ENCODE results near the gene KRTAP3-2. TPM values are rescaled to one million over a fixed set of nuclear protein-coding genes. Genes with fewer than 3 reads are reported as not detected.
"Not testable (repeated sequence)": the region's sequence is repeated elsewhere in the genome, so short reads cannot be mapped to it uniquely, and the experiment has no call there.

Gene KRTAP3-2
- total RNA-seq (not detected), polyA plus RNA-seq (not detected)
- long read RNA-seq, donor 1 = 0 reads
- long read RNA-seq, donor 2 = 0 reads
- long read RNA-seq, donor 3 = 0 reads

DNA sequence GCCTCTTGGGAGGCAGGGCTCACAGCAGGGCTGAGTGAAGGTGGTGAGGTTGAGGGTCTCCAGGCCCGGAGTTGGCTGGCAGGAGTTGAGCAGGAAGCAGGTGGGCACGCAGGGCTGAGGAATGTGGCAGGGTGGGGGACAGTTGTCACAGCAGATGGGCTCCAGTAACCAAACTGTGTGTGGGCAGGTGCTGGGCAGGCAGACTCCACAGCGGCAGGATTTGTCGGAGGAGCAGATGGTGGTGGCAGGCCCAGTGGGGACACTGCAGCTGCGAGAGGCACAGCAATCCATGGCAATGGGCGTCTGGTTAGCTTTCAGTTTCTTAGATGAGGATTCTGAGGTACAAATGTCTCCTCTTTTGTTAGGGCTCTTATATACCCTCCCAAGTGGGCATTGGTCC lies at the start of gene KRTAP3-2:
KRTAP3-2 (minus strand) TSS at position 344 of the 400 bp plus-strand sequence; CDS start at position 291, 53 bp downstream.
- intact Hi-C loops (cut with DNase I); DNase-seq; H3K4me3 ChIP-seq; H3K4me1 ChIP-seq; H3K36me3 ChIP-seq; H3K9me3 ChIP-seq; ATAC-seq; H3K27ac ChIP-seq: not testable (repeated sequence)
- H3K27me3 ChIP-seq = peaks cover 0 to 54% (median 34%) of the 10 kb centered on the region in 7 donors
- WGBS, 2 donors = 69 to 78% methylated on average over 6 of the region's 6 CpGs

DNA sequence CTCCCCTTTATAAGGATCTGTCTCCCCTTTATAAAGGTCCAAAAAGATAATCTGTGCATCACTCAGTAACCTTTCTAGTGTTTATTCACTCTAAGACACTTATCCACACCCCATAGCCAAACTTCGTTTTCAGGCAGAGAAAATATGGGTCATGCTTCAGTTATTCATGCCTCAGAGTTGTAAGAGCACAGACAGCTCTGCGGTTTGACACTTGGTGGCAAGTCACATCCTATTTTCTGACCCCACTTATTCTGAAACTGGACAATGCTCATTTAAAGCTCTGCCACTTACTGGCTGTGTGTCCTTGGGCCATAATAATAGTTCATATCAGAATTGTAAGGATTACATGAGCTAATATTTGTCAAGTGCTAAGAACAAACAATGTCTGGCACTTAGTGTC lies 49.4 kb upstream of the KRTAP3-2 start:
- intact Hi-C loops (cut with DNase I) = no loop called here
- H3K4me1 ChIP-seq = no peaks in the 10 kb centered on the region
- DNase-seq (no peak), ATAC-seq (no peak)
- WGBS, 2 donors = 42 to 65% methylated on average over 2 of the region's 2 CpGs
- H3K36me3 ChIP-seq = no peaks in the 10 kb centered on the region
- no peak overlapping the region for H3K27ac ChIP-seq
- peaks cover 0 to 51% (median 29%) of the 10 kb centered on the region in 7 donors for H3K27me3 ChIP-seq
- H3K4me3 ChIP-seq = no peak overlapping the region
- peaks cover 0 to 12% (median 0%) of the 10 kb centered on the region in 11 donors for H3K9me3 ChIP-seq
- TF ChIP-seq, protein P1, sequence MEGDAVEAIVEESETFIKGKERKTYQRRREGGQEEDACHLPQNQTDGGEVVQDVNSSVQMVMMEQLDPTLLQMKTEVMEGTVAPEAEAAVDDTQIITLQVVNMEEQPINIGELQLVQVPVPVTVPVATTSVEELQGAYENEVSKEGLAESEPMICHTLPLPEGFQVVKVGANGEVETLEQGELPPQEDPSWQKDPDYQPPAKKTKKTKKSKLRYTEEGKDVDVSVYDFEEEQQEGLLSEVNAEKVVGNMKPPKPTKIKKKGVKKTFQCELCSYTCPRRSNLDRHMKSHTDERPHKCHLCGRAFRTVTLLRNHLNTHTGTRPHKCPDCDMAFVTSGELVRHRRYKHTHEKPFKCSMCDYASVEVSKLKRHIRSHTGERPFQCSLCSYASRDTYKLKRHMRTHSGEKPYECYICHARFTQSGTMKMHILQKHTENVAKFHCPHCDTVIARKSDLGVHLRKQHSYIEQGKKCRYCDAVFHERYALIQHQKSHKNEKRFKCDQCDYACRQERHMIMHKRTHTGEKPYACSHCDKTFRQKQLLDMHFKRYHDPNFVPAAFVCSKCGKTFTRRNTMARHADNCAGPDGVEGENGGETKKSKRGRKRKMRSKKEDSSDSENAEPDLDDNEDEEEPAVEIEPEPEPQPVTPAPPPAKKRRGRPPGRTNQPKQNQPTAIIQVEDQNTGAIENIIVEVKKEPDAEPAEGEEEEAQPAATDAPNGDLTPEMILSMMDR (IDR thresholded peaks at IDR 0.05) = no peak

DNA sequence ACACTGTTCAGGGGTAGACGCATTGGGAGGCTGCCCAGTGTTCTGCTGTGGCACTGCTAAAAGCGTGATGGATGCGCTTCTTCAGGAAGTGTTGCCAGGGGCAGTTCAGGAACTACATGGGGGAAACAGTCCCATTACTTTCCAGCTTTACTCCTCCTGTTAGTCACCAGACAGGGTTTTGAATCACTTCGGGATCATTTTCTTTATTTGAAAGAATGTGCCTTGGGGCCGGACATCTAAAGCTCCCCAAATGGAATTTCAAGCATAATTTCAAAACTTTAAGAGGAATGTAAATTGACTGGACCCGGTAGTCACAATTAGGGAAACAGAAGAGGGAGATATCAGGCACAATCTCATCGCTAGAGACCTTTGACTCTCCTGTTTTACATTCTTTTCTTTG lies 48.7 kb upstream of the KRTAP3-2 start:
- Histone ChIP-seq H3K36me3 (no peaks in the 10 kb centered on the region), H3K4me3 (no peak overlapping the region), H3K9me3 (peaks cover 0 to 8% (median 0%) of the 10 kb centered on the region in 11 donors), H3K4me1 (no peaks in the 10 kb centered on the region), H3K27ac (no peak overlapping the region), H3K27me3 (peaks cover 0 to 49% (median 29%) of the 10 kb centered on the region in 7 donors)
- DNase-seq (no peak), ATAC-seq (no peak)
- TF ChIP-seq, protein P1 (IDR thresholded peaks at IDR 0.05) = no peak
- 70 to 72% methylated on average over 7 of the region's 7 CpGs for WGBS, 2 donors
- intact Hi-C loops (cut with DNase I) = no loop called here

DNA sequence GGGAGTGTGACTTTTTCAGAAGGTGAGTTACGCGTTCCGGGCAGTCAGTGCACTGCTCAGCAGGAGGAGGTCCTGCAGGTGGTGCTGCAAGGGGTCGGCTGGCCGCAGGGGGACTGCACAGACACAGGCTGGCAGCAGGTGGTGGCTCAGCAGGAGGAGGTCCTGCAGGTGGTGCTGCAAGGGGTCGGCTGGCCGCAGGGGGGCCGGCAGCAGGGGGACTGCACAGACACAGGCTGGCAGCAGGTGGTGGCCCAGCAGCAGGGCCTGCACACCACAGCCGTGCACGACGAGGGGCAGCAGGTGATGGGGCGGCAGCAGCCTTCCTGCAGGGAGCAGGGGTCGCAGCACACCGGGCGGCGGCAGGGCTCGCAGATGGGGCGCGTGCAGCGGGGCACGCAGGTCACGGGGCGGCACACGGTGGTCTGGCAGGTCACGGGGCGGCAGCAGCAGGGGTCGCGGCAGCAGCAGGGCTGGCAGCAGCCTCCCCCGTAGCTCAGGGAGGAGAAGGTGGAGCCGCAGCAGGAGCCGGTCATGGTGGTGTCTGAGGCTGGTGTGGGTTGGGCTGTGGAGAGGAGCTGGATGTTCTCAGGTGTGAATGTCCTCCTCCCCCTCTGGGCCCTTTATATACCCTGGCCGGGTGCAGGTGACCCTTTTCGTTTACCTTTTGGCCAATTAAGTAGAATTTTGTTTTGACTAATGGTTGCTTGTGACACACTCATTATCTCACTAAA lies 47.2 kb upstream of the KRTAP3-2 start, which contains the start of gene KRTAP2-1:
KRTAP2-1 (minus strand) TSS at position 582 of the 731 bp plus-strand sequence; CDS start at position 533, 49 bp downstream.
- H3K4me3 ChIP-seq; ATAC-seq; H3K4me1 ChIP-seq; H3K36me3 ChIP-seq; H3K27ac ChIP-seq; intact Hi-C loops (cut with DNase I); DNase-seq: not testable (repeated sequence)
- Histone ChIP-seq H3K27me3 (peaks cover 0 to 49% (median 29%) of the 10 kb centered on the region in 7 donors), H3K9me3 (peaks cover 0 to 11% (median 0%) of the 10 kb centered on the region in 11 donors)
- WGBS, 2 donors = 27 to 39% methylated on average over 10 of the region's 33 CpGs

DNA sequence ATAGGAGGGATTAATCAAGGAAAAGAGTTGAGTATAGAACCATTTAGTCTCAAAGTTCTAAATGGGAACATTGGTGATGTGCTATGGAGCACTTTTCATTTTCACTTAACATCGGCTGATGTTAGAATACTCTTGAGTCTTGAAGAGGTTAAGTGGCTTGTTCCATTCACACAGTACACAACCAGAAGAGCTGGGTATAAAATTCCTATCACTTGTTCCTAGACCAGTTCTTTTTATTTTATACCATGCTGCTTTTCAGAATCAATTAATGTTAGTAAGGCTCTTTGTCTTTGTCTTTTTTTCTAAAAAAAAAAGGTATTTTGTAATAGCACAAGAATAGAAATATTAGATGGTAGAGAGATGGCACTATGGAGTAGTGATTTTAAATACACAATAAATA lies 43.2 kb upstream of the KRTAP3-2 start:
- WGBS, 2 donors = 98 to 100% methylated on average over 1 of the region's 1 CpG
- TF ChIP-seq, protein P1 (IDR thresholded peaks at IDR 0.05) = no peak
- Histone ChIP-seq H3K27ac (no peak overlapping the region), H3K9me3 (peaks cover 0 to 11% (median 0%) of the 10 kb centered on the region in 11 donors), H3K4me3 (no peak overlapping the region), H3K27me3 (peaks cover 0 to 22% (median 15%) of the 10 kb centered on the region in 7 donors), H3K36me3 (no peaks in the 10 kb centered on the region), H3K4me1 (no peaks in the 10 kb centered on the region)
- DNase-seq (no peak), ATAC-seq (no peak)
- intact Hi-C loops (cut with DNase I) = no loop called here

DNA sequence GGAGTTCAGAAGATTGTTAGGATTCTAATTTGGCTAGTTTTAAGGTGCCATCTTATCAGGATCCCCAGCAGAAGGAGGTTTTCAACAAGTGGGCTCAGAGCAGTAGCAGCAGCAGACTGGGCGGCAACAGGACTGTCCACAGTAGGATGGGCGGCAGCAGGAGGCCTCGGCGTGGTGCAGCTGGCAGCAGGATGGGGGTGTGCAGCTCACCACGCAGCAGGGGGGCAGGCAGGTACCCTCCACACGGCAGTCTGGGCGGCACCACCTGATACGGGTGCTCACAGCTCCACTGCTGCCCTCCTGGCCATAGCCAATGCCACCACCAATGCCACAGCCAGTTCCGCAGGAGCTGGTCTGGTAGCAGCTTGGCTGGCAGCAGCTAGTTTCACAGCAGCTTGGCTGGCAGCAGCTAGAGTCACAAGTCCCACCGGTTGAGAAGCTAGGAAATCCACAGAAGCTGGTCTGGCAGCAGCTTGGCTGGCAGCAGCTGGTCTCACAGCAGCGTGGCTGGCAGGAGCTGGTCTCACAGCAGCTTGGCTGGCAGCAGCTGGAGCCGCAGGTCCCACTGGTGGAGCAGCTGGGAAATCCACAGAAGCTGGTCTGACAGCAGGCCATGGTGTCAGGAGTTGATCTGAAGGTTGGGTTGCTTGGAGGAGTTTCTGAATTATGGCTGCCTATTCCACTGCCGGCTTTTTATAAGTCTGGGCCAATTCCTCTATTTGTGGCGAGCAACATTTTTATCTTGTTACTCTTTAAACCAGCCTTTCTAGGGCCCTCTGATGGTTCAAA lies 41.3 kb upstream of the KRTAP3-2 start, which contains the start of gene KRTAP1-1:
KRTAP1-1 (minus strand) TSS at position 668 of the 789 bp plus-strand sequence; CDS start at position 615, 53 bp downstream.
- ATAC-seq (peak in 1 of 8 donors; percentile 34), DNase-seq (peak in 1 of 2 donors; percentile 4)
- H3K27ac ChIP-seq; intact Hi-C loops (cut with DNase I); H3K4me1 ChIP-seq; H3K36me3 ChIP-seq; H3K4me3 ChIP-seq: not testable (repeated sequence)
- H3K27me3 ChIP-seq = peaks cover 0 to 15% (median 6%) of the 10 kb centered on the region in 7 donors
- peaks cover 0 to 11% (median 0%) of the 10 kb centered on the region in 11 donors for H3K9me3 ChIP-seq
- 69 to 77% methylated on average over 13 to 14 of the region's 14 CpGs for WGBS, 2 donors
